HFF-Myc (cell line): ENCODE results near the gene UBE2D2.
"Not testable (repeated sequence)": the region's sequence is repeated elsewhere in the genome, so short reads cannot be mapped to it uniquely, and the experiment has no call there.

Experiments used
- DNase-seq: peaks from one replicate; pipeline ENCODE4 v3.0.0-alpha.2; 2011; ENCODE audit warnings: low read depth; ENCODE audit errors: extremely low read depth
- H3K4me3 ChIP-seq: replicated peaks from 2 replicates; pipeline ENCODE4 v1.5.1; 2011; ENCODE audit warnings: low read depth, mild to moderate bottlenecking, control low read depth, low read length
- CTCF ChIP-seq: IDR thresholded peaks from 2 replicates; pipeline ENCODE4 v1.5.1; 2012; ENCODE audit warnings: mild to moderate bottlenecking, low read depth, low read length, control low read depth; ENCODE audit errors: missing control alignments

Gene UBE2D2

GRCh38 chr5:139531772-139532169, 29.4 kb upstream of the UBE2D2 start:
- no peak overlapping the region for H3K4me3 ChIP-seq
- TF ChIP-seq CTCF = no peak
- DNase-seq = no peak

GRCh38 chr5:139543423-139543991, 17.6 kb upstream of the UBE2D2 start:
- no peak for TF ChIP-seq CTCF
- no peak for DNase-seq
- no peak overlapping the region for H3K4me3 ChIP-seq

GRCh38 chr5:139546593-139546992, 14.5 kb upstream of the UBE2D2 start:
- not testable (repeated sequence) for H3K4me3 ChIP-seq, DNase-seq

- TF ChIP-seq CTCF = no peak
- no peak for DNase-seq
- H3K4me3 ChIP-seq = no peak overlapping the region
Measured at GRCh38 chr5:139549162-139549894, 11.8 kb upstream of the UBE2D2 start.

- not testable (repeated sequence) for DNase-seq, H3K4me3 ChIP-seq
Measured at GRCh38 chr5:139550051-139550872, 10.9 kb upstream of the UBE2D2 start.

GRCh38 chr5:139551191-139551889, 9.8 kb upstream of the UBE2D2 start:
- H3K4me3 ChIP-seq = no peak overlapping the region
- no peak for DNase-seq
- TF ChIP-seq CTCF = no peak

GRCh38 chr5:139552893-139553575, 8.1 kb upstream of the UBE2D2 start:
- H3K4me3 ChIP-seq = no peak overlapping the region
- no peak for DNase-seq
- no peak for TF ChIP-seq CTCF
